HG03108 (cell line): ENCODE data around the gene DAB2IP.

Source experiments
- ATAC-seq: cut with Tn5 transposase; IDR thresholded peaks from one replicate; pipeline ENCODE4 v1.9.1; 2021; ENCODE audit warnings: moderate library complexity; ENCODE audit not compliant: unreplicated experiment

The DAB2IP gene

DNA sequence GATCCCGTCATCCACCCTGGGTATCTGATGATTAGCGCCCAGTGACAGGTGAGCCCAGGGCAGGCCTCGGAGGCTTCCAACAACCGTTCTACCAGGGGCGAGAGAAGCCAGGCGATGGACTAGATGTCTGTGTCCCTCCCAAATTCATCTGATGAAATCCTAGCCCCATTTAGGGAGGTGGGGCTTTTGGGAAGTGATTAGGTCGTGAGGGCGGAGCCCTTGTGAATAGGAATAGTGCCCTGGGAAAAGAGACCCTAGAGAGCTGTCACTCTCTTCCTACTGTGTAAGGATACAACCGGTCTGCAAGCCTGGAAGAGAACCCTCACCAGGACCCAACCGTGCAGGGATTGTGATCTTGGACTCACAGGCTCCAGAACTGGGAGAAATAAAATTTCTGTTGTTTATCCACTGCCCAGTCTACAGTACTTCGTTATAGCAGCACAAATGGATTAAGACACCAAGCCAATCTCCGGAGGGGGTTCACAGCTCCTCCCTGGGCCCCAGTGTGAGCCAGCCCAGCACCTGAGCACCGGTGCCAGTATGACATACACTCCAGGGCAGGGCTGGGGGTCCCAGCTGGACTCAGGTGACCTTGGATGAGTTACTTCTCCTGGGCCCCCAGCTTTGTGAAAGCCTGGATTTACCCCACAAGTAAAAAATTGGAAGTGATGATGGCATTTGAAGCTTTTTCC lies 162.2 kb downstream of the DAB2IP start:
- no peak for ATAC-seq

GRCh38 chr9:121814594-121814993 lies 163.2 kb downstream of the DAB2IP start:
- no peak for ATAC-seq

GRCh38 chr9:121815084-121815483 lies 163.7 kb downstream of the DAB2IP start:
- ATAC-seq = no peak

- no peak for ATAC-seq
Observed at GRCh38 chr9:121815546-121816448, 164.4 kb downstream of the DAB2IP start.

DNA sequence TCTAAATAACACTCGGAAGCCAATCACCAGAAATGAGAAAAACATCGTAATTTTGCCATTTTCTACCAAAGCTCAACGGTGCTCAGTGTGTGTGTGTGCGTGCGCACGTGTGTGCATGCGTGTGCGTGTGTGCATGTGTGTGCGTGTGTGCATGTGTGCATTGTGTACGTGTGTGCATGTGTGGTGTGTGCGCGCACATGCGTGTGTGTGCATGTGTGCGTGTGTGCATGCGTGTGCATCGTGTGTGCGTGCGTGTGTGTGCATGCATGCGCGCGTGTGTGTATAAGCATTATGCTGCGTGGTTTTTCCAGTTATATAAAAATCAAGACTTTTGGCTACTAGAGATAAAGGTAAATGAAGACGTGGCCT lies 165.0 kb downstream of the DAB2IP start:
- ATAC-seq = no peak

- no peak for ATAC-seq
Observed at GRCh38 chr9:121816845-121817450, 165.5 kb downstream of the DAB2IP start.

DNA sequence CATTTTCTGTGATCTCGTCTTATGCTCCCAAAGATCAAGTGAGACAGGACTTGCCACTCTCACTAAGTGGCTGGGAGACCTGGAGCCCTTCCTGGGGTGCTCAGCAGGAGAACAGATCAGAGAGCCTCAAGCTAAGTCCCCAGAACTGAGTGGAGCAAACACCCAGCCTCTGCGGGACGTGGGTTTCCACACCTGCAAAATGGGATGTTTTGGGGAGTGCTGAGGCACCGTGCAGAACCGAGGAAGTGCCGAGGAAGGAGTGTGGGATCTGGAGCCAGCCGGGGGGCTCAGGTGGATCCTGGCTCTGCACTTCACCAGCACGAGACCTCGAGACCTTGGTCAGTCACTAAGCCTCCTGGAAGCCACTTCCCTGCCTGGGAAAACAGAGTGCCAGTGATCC lies 166.0 kb downstream of the DAB2IP start:
- no peak for ATAC-seq

GRCh38 chr9:121818016-121818661 lies 166.7 kb downstream of the DAB2IP start:
- no peak for ATAC-seq

DNA sequence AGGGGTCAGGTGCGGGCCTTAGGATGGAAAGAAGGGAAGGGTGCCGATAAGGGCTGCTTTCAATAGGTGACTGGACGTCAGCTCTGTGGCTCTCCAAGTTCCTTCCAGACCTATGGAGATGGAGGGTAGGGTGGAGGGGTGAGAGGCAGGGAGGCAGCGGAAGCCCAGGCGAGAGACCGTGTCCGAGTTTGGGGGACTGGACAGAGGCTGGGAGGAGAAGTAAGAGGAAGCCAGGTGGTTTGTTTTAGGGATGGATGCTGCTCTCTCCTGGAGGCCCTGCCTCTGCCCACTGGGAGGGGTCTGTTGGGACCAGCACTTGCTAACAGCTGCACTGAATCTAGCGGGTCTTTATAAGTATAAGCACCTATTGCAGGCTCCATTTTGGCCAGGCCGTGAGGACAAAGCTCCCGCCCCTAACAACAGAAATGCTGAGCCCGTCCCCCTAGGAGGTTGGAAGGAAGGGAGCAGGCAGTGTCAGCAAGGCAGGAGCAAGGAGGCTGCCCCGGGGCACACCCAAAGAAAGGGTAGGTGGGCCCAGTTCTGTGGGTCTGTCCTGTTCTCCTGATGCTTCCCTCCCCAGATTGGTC lies 167.5 kb downstream of the DAB2IP start:
- ATAC-seq = no peak

DNA sequence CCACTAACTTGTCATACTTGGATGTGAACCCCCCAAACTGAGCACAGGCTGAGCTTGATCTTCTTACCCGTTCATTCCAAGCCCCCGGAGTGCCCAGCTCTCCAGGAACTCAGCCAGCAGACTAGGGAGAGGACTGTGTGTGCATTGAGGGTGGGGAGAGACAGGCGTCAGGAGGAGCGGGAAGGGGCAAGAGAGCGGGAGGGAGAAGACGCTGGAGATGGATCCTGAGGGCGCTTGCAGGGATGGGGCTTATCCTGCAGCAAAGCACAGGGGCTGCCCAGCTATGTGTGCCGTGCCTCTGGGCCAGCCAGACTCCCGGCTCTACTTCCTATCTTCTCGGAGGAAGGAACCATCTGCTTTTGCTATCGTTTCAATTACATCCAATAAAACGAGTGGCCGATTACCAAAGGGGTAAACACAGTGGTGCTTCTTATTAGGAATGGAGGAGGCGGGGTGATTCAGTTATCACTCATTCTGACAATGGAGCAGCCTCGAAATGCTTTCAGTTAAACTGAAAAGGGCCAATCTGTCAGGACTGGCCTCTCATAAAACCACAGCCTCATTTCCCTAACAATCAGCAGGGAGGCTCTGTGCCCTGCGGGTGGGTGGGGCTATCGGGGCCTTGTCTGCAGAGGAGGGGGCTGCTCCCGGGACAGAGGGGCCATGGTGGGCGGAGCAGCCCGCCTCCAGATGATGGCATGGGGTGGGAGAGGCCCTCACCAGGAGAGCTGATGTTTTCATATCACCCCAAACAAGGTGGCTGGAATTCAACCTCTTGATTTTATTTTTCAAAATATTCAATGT lies 168.2 kb downstream of the DAB2IP start:
- no peak for ATAC-seq

- ATAC-seq = no peak
Observed at GRCh38 chr9:121820286-121821005, 169.0 kb downstream of the DAB2IP start.

GRCh38 chr9:121821326-121821725 lies 169.9 kb downstream of the DAB2IP start:
- ATAC-seq = no peak

- ATAC-seq = no peak
Observed at GRCh38 chr9:121822093-121823085, 171.0 kb downstream of the DAB2IP start.

DNA sequence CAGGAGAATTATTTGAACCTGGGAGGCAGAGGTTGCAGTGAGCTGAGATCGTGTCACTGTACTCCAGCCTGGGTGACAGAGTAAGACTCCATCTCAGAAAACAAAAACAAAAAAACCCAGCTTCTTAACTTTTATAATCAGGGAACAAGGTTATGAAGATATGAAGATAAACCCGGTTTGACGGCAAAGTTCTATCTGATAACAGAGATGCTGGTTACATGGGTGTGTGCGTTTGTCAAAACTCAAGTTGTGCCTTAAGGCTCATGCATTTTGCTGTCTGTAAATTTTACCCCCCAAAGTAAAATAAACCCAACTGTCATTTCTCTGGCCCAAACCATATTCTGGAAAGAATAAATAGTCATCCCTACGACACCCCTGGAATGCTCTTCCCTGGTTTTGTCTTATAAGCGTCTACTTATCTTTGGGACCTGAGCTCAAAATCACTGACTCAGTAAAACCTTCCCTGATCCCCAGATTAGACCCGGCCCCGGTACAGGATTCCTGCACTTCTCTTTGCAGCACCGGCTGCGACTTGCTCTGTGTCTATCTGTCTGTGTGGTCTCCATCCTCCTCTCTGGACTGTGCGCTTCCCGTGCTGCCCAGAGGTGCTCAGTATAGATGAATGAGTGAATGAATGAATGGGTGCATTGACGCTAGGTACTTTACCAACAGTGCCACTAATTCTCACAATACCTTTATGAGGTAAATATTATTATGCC lies 172.2 kb downstream of the DAB2IP start:
- no peak for ATAC-seq

- no peak for ATAC-seq
Observed at GRCh38 chr9:121824651-121825030, 173.2 kb downstream of the DAB2IP start.

DNA sequence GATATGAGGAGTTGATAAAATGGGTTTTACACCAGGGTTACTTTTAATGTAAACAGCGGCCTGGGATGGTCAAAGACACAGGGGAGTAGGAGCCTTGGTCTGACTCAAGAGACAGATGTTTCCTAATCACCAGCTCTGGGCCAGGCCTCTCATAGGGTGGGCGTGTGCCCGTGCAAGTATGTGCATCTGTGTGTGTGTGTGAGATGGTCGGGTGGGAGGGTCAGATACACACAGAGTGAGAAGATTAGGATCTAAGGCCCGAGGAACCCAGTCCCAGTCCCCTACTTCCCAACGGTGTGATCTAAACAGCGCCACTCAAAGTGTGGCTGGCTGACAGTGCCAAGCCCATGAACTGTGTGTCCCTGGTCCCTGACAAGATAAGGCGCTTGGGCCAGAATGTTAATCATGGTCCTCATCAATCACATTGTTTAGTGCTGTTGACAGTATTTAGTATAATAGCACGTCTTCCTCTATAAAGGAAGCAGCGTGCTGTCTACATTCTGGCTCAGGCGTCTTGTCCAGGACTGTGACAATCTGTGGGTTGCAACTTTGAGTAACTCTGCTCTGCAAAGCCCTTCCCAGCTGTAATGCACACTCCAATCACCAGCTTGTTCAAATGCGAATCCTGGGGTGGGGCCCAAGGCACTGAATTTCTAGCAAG lies 173.7 kb downstream of the DAB2IP start:
- no peak for ATAC-seq

GRCh38 chr9:121826711-121827110 lies 175.3 kb downstream of the DAB2IP start:
- no peak for ATAC-seq
